Hematopoietic multipotent progenitor cell (in vitro differentiated cells): ENCODE data around the gene LNX1. TPM values are rescaled to one million over a fixed set of nuclear protein-coding genes. Genes with fewer than 3 reads are reported as not detected.

Source experiments
- DNase-seq, 3 donors: peaks; one replicate each; pipeline ENCODE4 v3.0.0-alpha.2; 2011 to 2015; ENCODE audit warnings: low read depth in 2 of 3, low spot score in 2 of 3
- total RNA-seq: library from RNA; depleted of rRNA; stranded (reverse); fragments of >200 nt; gene quantifications from one replicate; pipeline ENCODE4 v1.2.3, GENCODE V29; 2012

The LNX1 gene
- total RNA-seq, 1 donor: 1.6 TPM

DNA sequence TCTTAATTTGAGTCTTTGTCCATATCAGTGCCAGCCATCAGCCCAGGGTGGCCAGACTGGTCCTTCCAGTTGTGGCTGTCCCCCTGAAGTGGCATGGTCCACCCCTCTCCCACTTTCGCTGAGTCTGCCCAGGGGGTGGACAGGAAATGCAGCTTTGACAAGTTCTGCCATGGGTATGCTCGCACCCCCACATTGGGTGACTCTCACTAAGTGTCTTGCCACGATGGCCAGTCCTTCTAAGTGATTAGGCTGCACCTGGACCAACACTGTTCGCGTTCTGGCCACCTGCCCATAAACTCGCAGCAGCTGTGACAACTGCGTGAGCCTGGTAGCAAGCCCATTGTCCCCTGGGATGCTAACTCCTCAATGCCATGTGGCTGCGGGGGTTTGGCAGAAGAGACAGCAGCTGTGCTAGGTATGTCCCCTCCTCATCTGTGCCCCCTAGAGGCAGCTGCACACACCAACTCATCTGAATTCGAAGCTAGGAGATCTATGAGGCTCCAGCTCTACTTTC lies 10.0 kb upstream of the LNX1 start:
- peak in 1 of 3 donors; percentile 39 for DNase-seq

DNA sequence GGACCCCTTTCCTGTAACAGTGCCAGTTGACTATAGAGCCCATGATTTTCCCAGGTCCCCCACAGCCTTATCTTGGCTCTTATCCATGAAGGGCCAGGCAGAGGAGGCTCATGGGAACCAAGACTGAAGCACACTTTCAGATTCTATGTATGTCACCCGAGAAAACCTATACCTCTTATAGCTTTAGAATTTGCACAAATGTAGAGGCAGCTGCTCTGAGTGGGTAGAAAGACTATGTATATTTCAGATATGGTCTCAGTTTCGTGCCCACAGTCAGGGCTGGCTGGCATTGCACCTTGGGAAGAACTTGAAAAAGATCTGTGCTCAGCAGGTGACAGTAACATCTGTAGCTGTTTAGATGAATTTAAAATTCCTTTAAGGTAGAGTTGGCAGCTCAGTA lies 8.3 kb upstream of the LNX1 start:
- DNase-seq: no peak

DNA sequence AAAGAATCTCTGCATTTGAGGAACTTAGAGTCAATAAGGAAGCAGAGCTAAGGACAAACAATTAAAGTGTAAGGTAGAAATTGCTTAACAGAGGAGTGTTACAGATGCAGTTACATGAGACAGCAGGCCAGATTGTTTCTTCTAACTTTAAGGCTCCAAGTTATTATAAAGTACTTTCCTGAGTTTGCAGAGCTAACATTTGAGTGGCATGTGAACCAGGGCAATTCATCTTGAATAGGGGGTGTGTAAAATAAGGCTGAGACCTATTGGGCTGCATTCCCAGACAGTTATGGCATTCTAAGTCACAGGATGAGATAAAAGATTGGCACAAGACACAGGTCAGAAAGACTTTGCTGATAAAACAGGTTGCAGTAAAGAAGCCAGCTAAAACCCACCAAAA lies 7.6 kb upstream of the LNX1 start:
- DNase-seq: no peak

DNA sequence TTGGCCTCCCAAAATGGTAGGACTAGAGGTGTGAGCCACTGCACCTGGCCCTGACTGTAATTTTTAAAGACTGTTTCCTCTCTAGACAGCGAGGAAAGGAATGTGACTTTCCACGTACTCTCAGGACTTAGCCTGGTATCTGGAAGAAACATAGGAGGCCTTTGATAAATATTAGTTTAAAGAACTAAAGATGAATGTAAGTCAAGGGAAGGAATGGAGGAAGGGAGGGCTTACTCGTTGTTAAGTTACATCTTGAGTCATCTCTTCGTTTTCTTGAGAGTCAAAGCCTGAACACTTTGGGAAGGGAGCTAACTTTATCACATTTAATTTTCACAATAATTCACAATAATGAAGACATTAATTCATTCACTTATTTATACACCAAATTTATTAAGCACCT lies 7.2 kb upstream of the LNX1 start:
- DNase-seq: no peak

DNA sequence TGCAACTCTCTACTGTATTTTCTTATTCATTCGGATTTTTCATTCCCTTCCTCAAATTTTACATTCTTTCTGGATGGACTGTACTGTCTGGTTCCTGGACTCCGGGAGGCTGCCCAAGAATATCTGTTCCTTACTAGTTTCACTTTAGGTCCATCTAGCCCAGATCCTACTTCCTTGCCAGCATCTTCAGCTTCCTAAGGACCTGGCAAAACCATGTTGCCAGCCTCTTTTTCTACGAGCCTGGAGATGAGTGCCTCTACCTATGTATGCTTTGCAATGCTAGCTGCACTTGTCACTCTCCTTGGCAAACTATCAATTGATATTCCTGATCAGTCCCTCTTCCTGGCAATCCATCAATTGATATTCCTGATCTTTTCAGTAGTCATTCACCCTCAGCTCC lies 5.6 kb upstream of the LNX1 start:
- DNase-seq: no peak

DNA sequence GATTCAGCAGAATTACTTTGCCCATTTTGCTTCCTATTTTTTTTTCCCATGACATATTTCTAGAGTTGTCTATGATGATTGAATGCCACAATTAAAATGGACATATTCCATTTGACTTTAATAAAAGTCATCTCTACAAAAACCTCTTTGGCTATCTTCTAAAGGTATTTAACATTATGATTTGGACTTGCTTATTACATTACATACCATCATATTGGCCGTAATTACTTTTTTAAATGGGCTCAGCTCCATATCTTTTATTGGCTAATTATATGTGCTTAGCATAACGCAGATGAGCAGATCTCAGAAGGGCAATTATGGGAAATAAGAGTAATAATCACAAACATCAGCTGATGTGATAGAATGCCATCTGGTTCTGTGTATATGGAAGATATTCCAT lies 4.5 kb upstream of the LNX1 start:
- no peak for DNase-seq

DNA sequence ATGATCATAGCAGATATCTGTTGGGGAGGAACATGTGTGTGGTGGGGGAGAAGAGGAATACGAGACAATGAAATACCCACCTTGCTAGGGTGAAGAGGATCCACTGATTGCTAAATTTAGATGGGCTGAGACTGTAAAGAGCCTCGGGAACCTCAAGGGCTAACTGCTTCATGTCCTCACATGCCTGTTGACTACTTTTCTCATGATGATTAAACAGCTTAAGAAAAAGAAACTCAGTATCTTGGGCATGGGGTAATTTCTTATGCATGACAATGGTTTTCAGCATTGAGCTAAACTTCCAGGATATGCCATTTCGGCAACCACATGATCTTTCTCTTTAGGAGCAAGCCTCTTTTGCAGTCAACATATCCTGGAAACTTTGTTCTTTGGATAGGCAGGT lies 3.9 kb upstream of the LNX1 start:
- DNase-seq: no peak

DNA sequence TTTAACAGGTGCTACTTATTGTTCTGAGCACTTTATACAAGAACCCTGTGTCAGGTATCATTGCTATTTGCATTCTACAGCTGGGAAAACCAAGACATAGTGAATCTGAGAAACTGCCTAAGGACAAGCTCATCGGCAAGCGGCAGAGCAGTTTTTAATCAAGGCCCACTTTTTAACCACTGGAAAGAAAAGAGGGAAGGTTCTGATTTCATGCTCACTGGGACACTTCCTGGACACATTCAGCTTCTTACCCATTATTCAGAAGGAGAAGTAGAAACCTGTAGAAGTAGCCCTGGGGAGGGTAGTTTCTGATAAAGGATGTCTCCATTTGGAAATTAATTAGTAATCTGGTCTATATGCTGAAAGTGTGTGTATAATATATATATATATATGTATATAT lies 2.5 kb upstream of the LNX1 start:
- DNase-seq: no peak

DNA sequence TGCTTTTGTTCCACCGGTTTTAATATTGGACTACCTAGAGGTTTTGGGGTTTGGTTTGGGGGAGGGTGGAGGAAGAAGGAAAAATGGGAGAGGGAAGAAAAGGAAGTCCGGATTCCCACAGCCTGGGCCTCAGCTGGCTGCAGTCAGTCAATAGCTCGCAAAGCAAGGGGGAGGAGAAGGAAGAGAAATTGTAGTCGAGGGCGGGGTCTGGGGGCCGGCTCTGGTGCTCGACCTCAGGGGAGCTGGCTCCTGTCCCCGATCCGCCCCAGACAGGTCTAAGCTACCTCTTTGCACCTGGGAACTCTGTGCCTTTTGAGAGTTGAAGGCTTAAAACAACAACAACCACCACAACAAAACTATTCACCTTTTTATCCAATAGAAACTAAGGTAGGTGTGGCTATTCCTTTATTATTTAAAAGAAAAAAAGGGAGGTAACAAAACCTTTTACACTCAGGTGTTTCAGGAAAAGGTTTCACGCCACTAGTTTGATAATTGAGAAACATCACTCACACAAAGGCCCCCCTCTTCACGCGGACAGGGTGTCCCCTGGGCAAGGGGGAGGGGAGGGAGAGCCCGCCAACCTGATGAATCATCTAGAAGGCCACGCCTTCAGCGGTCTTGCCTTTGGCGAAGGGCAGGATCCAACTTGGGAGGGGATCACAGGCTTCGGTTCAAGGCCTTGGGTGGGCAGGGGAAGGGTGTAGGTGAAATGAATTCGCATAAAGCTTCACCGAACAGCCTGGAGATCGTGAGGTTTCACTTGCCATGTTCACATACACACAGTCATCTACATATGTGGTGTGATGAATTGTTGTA lies 1.6 kb upstream of the LNX1 start:
- peak in 2 of 3 donors; percentile 31 to 54 for DNase-seq

DNA sequence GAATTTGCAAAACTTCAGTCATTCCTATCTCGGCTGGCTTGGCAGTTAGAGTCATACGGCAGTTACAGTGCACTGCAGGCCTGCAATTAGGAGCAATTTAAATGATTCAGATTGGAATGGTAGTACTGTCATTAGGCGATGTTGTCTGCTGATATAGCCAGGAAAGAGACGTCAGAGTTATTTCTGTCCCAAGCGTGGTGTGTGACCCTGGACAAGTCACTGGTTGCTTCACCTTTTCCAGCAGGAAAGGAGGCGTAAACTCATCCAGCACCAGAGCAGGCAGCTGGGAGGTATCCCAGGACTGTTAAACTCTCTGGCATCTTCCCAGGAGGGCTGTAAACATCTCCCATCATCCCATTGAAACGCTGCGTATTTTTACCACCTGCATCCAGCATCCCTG lies 836 bp upstream of the LNX1 start:
- no peak for DNase-seq

DNA sequence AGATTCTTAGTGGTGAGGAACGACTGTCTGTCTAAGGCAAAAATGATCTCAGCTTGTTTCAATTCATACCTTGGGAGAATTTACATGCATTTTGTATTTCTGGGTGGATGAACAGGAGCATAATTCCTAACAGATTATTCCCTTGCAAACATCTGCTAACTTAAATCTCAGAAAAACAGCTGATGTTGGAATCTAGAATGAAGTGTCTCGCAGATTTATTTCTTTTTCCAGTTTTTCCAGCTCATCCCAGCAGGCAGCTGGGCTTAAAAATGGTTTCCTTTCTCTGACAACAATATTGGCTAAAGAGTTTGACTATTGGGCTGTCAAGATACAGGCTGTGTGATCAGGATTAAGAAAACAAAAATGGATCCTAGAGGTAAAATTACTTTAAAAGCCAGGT lies 1.1 kb downstream of the LNX1 start:
- no peak for DNase-seq

DNA sequence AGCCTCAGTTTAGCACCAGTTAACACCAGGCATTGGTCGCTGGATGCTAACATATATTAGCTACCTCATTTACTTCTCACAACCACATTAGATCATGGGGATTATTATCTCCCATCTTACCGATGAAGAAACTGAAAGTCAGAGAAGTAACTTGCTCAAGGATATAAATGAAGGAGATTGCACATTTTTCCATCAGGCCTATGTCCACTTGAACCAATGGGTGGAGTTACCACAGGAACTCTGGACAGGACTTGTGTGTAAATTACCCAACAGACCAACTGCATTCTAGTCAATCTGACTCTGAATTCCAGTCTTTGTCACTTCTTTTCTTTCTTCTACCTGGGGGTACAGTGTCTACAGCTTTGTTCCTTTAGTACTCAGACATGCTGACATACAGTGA lies 1.8 kb downstream of the LNX1 start:
- no peak for DNase-seq

DNA sequence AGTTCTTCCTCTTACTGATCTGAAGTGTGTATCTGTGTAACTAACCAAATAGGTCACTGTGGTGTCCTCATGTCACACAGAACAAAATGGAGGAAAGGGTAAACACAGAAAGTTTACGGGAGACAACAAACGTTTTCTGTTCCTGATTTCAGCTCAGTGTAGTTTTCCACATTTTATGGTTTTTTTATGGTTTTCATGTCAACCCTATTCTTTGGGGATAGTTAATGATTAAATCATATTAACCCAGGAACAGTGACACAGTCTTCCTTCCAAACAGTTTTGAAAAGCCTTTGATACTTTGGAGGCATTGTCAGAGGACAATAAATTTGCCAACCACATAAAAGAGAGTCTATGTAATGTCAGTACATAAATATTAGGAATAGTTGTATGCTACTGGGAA lies 4.2 kb downstream of the LNX1 start:
- no peak for DNase-seq

DNA sequence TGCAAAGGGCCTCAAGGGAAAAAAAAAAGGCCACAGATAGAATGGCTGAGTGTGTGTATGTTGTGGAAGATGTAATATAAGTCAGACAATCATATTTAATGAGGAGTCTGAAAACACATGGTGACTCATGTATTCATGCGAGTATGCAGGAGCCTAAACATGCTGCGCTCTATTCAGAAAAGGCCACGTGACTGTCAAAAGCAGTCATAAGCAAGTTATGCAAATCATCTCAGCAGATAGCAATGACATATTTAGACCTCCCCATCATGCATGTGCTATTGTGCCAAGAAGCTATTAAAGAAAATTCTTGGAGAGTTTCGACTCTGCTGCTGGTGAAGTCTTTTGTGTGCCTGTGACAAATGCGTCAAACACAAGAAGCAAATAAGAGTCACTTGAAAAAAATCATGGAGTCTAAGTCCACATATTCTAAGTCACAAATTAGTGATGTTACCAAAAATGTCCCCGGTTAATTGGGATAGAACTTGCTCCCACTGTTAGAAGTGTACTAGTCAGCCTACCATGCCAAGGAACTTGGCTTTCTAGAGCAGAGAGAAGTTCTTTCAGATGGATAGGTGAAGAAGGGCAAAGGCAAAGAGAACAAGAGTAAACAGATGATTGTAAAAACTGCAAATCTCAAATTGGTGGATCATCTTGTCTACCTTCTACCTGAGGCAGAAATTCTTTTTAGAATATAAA lies 5.0 kb downstream of the LNX1 start:
- no peak for DNase-seq

DNA sequence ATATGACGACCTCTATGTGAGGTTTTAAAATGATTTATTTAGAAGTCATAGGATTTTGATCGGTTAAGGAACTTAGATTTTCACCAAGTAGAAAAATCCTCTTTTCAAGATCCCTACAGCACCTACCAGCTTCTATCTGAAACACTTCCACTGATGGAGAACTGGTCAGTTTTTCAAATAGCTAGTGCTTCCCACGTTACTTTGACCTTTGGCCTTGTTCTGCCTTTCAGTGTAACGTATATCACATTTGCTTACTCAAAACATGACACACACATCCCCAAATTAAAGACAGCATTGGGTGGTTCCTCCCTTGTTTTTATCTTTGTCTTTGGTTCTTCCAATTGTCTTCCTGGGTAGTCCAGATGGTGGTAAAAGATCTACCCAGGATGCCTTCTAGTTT lies 6.6 kb downstream of the LNX1 start:
- no peak for DNase-seq

DNA sequence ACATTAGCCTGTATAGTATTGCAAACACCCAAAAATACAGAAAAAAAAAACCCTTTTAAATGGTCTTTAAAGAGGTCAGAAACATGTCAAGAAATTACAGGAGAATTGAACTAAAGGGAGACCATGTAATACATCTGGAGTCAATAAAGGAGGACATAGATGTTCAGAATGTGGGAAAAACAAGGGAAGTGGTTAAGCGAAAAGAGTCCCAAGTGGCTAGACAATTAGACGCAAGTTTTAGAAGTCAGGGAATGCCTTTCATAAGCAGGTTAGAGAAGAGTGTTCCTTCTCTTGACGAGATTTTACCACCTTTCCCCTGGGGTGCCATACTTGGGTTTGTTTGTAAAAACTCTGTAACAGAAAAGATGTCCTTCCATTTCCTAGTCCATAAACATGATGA lies 7.8 kb downstream of the LNX1 start:
- no peak for DNase-seq

DNA sequence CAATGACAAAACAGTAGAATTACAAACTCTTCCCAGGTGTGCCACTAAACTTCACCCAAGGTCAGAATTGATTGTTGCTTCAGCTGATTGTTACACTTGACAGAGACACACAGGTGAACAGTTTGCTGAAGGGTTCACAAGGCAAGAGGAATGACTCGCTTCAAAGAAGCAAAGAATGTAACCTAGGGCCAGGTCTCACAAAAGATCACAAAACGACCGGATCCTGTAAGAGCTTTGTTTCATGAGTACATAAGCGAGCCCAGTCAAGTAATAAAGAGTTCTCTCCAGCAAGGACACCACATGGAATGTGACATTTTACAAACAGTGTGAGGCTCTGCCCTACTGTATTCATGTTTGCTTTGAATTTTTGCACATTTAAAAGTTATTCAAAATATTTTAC lies 9.1 kb downstream of the LNX1 start:
- no peak for DNase-seq

DNA sequence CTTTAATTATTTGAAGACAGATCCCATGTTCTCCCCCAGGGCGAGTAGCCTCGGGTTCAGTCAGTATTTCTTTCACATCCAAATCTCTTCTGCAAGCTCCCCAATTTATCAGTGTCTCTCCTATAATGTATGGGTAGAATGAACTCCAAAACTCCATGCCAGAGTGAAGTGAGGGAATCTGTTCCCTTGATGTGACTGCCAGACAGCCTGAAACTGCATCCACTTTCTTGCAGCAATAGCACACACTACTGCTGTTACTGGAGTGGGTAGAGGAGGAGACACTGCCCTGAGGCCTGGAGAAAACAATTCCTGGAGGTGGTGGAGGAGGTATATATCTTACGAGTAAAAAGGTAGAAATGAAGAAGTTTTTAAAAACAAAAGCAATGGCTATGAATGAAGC lies 11.0 kb downstream of the LNX1 start:
- DNase-seq: no peak

DNA sequence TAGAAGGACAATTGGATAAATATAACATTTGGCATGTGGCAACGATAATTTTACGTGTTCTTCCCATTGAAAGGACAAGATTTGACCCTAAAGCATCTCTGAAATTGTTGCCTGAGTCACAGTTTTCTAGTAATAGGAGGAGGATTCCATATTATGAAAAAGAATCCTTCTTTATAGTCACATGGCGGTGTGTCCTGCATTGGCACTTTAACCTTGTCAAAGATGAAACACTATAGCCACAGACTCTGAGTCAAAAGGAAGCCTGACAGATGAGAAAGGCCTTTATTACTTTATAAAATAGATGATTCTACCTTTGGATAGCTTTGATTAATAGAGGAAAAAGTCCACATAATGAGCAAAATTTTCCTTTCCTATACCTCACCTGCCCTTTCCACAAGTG lies 11.5 kb downstream of the LNX1 start:
- no peak for DNase-seq

DNA sequence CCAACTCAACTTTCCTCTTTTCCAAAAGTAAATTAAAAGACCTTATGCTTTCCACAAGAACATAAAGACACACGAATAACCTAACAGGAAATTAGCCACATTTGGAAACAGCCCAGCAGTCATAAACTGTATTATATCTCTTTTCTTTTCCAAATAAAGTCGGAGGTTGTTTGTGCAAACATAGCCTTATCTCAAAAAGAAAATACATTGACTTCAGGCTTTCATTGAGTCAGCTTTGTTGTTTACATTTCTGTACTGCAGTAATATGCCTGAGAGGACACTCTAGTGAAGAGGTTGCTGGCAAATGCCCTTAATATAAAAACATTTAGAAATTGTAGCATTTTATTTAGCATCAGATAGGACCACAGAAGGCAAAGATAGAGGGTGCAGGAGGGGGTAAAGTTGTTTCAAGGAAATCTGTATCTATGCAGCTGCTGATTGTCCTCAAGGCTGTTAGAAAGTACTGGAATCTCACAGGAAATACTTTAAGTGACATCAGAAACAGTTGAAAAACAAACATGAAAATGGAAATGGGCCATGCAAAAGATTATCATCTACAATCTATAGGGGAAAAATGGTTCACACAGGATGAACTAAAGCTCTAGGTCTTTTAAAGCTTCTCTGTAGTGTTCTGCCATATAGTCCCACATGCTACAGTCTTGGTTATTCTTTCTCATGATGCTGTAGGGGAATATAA lies 14.5 kb downstream of the LNX1 start:
- DNase-seq: no peak

DNA sequence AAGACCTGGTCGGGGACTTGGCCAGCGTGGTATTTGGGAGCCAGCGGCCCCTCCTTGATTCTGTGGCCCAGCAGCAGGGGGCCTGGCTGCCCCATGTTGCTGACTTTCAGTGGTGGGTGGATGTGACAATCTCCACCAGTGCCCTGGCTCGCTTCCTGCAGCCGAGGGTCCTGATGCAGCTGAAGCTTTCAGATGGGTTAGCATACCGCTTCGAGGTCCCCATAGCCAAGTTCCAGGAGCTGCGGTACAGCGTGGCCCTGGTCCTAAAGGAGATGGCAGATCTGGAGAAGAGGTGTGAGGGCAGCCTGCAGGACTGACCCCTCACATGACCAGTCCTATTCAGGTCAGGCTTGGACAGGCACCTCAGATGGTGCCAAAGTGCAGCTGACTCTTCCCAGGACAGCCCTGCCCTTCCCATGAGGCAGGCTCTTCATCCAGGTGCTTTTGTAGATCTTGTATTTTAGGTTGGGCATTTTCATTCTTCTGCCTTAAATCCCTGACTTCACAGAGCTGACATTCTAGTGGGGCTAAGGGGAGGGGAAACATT lies 15.1 kb downstream of the LNX1 start:
- DNase-seq: no peak
